CD14-positive monocyte (primary cell): ENCODE measurements around the gene COL4A2. TPM values are rescaled to one million over a fixed set of nuclear protein-coding genes. Genes with fewer than 3 reads are reported as not detected.
A peak's percentile ranks its signal among the peaks of the same experiment; 100 is the strongest.

Source experiments
- DNase-seq, 3 donors: peaks; one replicate each; pipeline ENCODE4 v3.0.0-alpha.2; 2011 to 2022
- H2AFZ ChIP-seq: 2 replicates; pipeline ENCODE4 v1.6.0; 2012; ENCODE audit warnings: mild to moderate bottlenecking, low read depth, low read length, inconsistent platforms; ENCODE audit not compliant: insufficient read depth, poor library complexity, severe bottlenecking
- H3K27ac ChIP-seq, 2 donors: 1 replicate in 1 of 2; 2 replicates in 1 of 2; pipeline ENCODE4 v1.5.1; 2012 to 2013; ENCODE audit warnings: low read length in 2 of 2, control low read depth in 1 of 2, inconsistent platforms in 1 of 2, low read depth in 1 of 2, mild to moderate bottlenecking in 1 of 2
- H3K27me3 ChIP-seq, 2 donors: one replicate each; pipeline versions ENCODE4 v1.6.0 to v1.6.1; 2011 to 2013; ENCODE audit warnings: low read length in 2 of 2; ENCODE audit not compliant: control insufficient read depth in 2 of 2, insufficient read depth in 2 of 2
- H3K36me3 ChIP-seq, 2 donors: replicated peaks in 1 of 2; 1 replicate in 1 of 2; 2 replicates in 1 of 2; pipeline versions ENCODE4 v1.5.1 to v1.6.1; 2012 to 2013; ENCODE audit warnings: low read length in 2 of 2, control low read depth in 1 of 2, inconsistent platforms in 1 of 2, mild to moderate bottlenecking in 1 of 2; ENCODE audit not compliant: insufficient read depth in 2 of 2, control insufficient read depth in 1 of 2
- H3K4me1 ChIP-seq, 2 donors: 1 replicate in 1 of 2; 2 replicates in 1 of 2; pipeline versions ENCODE4 v1.5.1 to v1.6.1; 2012 to 2013; ENCODE audit warnings: low read length in 2 of 2, control low read depth in 1 of 2, inconsistent platforms in 1 of 2, mild to moderate bottlenecking in 1 of 2, moderate library complexity in 1 of 2; ENCODE audit not compliant: insufficient read depth in 2 of 2, control insufficient read depth in 1 of 2
- H3K4me2 ChIP-seq: replicated peaks from 2 replicates; pipeline ENCODE3; 2012; ENCODE audit warnings: low read length, moderate library complexity, mild to moderate bottlenecking; ENCODE audit not compliant: poor library complexity, severe bottlenecking; ENCODE audit errors: extremely low read depth
- H3K4me3 ChIP-seq, 3 experiments: fragments of 200-600 bp in 1 of 3; sonication (generic) in 1 of 3; replicated peaks in 1 of 3; 1 replicate in 2 of 3; 2 replicates in 1 of 3; pipeline ENCODE4 v1.5.1; 2011 to 2013; ENCODE audit warnings: low read length in 3 of 3, mild to moderate bottlenecking in 3 of 3, control low read depth in 2 of 3, low read depth in 2 of 3, inconsistent platforms in 1 of 3, moderate library complexity in 1 of 3
- H3K79me2 ChIP-seq: 2 replicates; pipeline ENCODE4 v1.6.0; 2012; ENCODE audit warnings: mild to moderate bottlenecking, control low read depth, inconsistent platforms, low read length, moderate library complexity; ENCODE audit not compliant: insufficient read depth
- H3K9ac ChIP-seq: 2 replicates; pipeline ENCODE4 v1.6.0; 2017; ENCODE audit warnings: low read length, mild to moderate bottlenecking; ENCODE audit not compliant: insufficient read depth, poor library complexity, severe bottlenecking
- H3K9me3 ChIP-seq, 2 donors: replicated peaks in 1 of 2; 1 replicate in 1 of 2; 2 replicates in 1 of 2; pipeline versions ENCODE4 v1.5.1 to v1.6.1; 2012 to 2013; ENCODE audit warnings: low read length in 2 of 2, control low read depth in 1 of 2; ENCODE audit not compliant: control insufficient read depth in 1 of 2, insufficient read depth in 1 of 2
- H4K20me1 ChIP-seq: 2 replicates; pipeline ENCODE4 v1.6.0; 2012; ENCODE audit warnings: mild to moderate bottlenecking, low read length, control low read depth, moderate library complexity; ENCODE audit not compliant: insufficient read depth
- H3K27ac Mint-ChIP-seq, 7 donors: one replicate each; pipeline ENCODE4 v1.8.0; 2020; ENCODE audit warnings: mild to moderate bottlenecking in 7 of 7, mixed read lengths in 7 of 7, moderate library complexity in 6 of 7, inconsistent platforms in 2 of 7
- H3K27me3 Mint-ChIP-seq, 3 donors: one replicate each; pipeline ENCODE4 v1.8.0; 2021 to 2022; ENCODE audit warnings: low read depth in 3 of 3, mild to moderate bottlenecking in 3 of 3, mixed read lengths in 3 of 3, moderate library complexity in 3 of 3, inconsistent platforms in 1 of 3
- H3K36me3 Mint-ChIP-seq, 2 donors: one replicate each; pipeline ENCODE4 v1.8.0; 2020; ENCODE audit warnings: mixed read lengths in 2 of 2, inconsistent platforms in 1 of 2, mild to moderate bottlenecking in 1 of 2
- H3K4me1 Mint-ChIP-seq: one replicate; pipeline ENCODE4 v1.8.0; 2020; ENCODE audit warnings: mild to moderate bottlenecking, mixed read lengths
- H3K4me3 Mint-ChIP-seq, 2 donors: one replicate each; pipeline ENCODE4 v1.8.0; 2020; ENCODE audit warnings: mild to moderate bottlenecking in 2 of 2, mixed read lengths in 2 of 2, moderate library complexity in 1 of 2
- H3K9me3 Mint-ChIP-seq, 7 donors: one replicate each; pipeline ENCODE4 v1.8.0; 2020 to 2022; ENCODE audit warnings: mixed read lengths in 7 of 7, mild to moderate bottlenecking in 6 of 7, moderate library complexity in 6 of 7, inconsistent platforms in 2 of 7
- WGBS: methylation state at CpG from one replicate; pipeline ENCODE4 v1.1.5; 2013; ENCODE audit warnings: missing lambda C conversion rate; ENCODE audit not compliant: insufficient coverage; 5-methylcytosine and 5-hydroxymethylcytosine counted together
- intact Hi-C, 2 donors: fragments of 100-400 bp; cut with micrococcal nuclease; formaldehyde crosslinking; loops; one replicate each; pipeline versions ENCODE4 v1.15.0 to v1.15.1; 2023
- polyA plus RNA-seq, 3 donors: library from polyadenylated mRNA; depleted of rRNA in 1 of 3; unstranded in 2 of 3; stranded (reverse) in 1 of 3; fragments of 300-500 nt in 2 of 3; fragments of >200 nt in 1 of 3; fragmentation: Illumina TruSeq in 2 of 3; gene quantifications; 1 replicate in 2 of 3; 2 replicates in 1 of 3; pipeline ENCODE4 v1.2.3, GENCODE V29; 2012 to 2021
- TF ChIP-seq, protein P1 (sequence below): fragments of 200-600 bp; IDR thresholded peaks from one replicate; pipeline ENCODE4 v1.8.0; 2022; ENCODE audit warnings: antibody characterized with exemption, mild to moderate bottlenecking

The COL4A2 gene
- polyA plus RNA-seq, 3 donors = not detected

DNA sequence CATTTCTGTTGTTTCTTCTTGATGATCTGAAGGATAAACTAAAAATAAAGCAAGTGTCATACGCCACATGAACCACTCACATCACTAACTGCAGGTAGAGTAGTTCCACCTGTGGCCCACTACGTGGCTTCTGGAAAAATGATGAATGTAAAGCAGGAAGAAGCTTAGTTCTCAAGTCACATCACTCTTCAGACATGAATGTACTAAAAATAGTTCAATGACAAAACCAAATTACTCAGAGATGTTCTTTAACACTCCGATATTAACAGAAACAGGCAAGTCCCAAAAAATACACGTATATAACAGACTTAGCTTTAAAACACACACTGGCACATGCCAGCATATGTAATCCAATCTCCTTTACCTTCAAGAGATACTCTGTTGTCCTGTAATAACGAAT is 232.8 kb downstream of the COL4A2 start:
- peaks cover 40% of the 10 kb centered on the region for H4K20me1 ChIP-seq
- H3K4me3 Mint-ChIP-seq = no peak overlapping the region
- H3K36me3 Mint-ChIP-seq = peaks cover 52 to 58% of the 10 kb centered on the region in 2 donors
- H3K4me2 ChIP-seq = no peak overlapping the region
- H3K4me3 ChIP-seq = no peak overlapping the region
- peaks cover 0 to 5% (median 2%) of the 10 kb centered on the region in 7 donors for H3K9me3 Mint-ChIP-seq
- TF ChIP-seq, protein P1, sequence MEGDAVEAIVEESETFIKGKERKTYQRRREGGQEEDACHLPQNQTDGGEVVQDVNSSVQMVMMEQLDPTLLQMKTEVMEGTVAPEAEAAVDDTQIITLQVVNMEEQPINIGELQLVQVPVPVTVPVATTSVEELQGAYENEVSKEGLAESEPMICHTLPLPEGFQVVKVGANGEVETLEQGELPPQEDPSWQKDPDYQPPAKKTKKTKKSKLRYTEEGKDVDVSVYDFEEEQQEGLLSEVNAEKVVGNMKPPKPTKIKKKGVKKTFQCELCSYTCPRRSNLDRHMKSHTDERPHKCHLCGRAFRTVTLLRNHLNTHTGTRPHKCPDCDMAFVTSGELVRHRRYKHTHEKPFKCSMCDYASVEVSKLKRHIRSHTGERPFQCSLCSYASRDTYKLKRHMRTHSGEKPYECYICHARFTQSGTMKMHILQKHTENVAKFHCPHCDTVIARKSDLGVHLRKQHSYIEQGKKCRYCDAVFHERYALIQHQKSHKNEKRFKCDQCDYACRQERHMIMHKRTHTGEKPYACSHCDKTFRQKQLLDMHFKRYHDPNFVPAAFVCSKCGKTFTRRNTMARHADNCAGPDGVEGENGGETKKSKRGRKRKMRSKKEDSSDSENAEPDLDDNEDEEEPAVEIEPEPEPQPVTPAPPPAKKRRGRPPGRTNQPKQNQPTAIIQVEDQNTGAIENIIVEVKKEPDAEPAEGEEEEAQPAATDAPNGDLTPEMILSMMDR = no peak
- intact Hi-C loops = loop anchor here in 1 of 2 donors (5.0 kb wide), 1 partner anchor 78 kb away; no protein-coding TSS in a partner anchor
- no peaks in the 10 kb centered on the region for H3K27me3 ChIP-seq
- H3K9me3 ChIP-seq = peaks cover 0 to 4% of the 10 kb centered on the region in 2 donors
- peaks cover 84% of the 10 kb centered on the region for H3K79me2 ChIP-seq
- no peak for DNase-seq
- no peak overlapping the region for H3K9ac ChIP-seq
- WGBS = 67% methylated on average over 1 of the region's 5 CpGs
- H3K27me3 Mint-ChIP-seq = no peaks in the 10 kb centered on the region
- H3K4me1 Mint-ChIP-seq = peaks cover 53% of the 10 kb centered on the region
- no peak overlapping the region for H2AFZ ChIP-seq
- H3K4me1 ChIP-seq = peaks cover 36 to 42% of the 10 kb centered on the region in 2 donors
- peak overlapping the region in 3 of 7 donors; percentile 19 to 40 (median 37) for H3K27ac Mint-ChIP-seq
- no peak overlapping the region for H3K27ac ChIP-seq
- H3K36me3 ChIP-seq = peaks cover 2 to 36% of the 10 kb centered on the region in 2 donors

DNA sequence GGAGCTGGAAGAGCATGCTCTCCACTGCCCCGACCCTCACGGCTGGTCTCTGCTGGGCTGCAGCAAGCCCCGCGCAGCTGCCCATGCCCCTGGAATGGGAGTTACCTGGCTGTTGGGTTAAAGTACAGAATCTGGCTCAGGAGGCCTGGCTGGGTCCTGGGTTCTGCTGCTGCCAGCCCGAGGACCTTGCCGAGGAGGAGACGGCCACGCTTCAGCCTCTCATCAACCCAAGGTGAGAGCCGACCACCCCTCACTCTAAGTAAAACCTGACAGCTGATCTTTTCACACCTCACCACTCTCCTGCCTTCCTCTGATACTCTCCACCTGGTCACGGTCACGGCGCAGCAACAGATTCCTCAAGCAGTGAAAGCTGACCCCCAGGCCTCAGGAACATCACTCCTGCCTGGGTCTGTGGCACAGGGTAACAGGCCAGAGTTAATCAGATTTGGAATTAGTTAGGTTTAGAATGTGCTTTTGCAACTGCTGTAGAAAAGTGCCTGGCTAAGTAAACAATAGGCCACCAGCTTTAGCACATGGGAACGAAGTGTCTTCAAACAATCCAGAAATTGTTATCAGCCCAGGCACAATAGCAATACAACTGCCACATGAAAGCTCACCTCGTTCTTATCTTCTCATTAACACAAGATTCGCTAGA is 233.9 kb downstream of the COL4A2 start:
- Histone ChIP-seq H3K27ac (peak overlapping the region in 1 of 2 donors; percentile 11), H3K9ac (no peak overlapping the region), H3K36me3 (peaks cover 2 to 36% of the 10 kb centered on the region in 2 donors), H3K27me3 (no peaks in the 10 kb centered on the region), H3K9me3 (peaks cover 0 to 4% of the 10 kb centered on the region in 2 donors), H3K4me1 (peaks cover 25 to 30% of the 10 kb centered on the region in 2 donors), H3K4me3 (no peak overlapping the region), H4K20me1 (peaks cover 44% of the 10 kb centered on the region), H2AFZ (no peak overlapping the region), H3K4me2 (no peak overlapping the region), H3K79me2 (peaks cover 84% of the 10 kb centered on the region)
- Mint-ChIP-seq H3K36me3 (peaks cover 54 to 57% of the 10 kb centered on the region in 2 donors), H3K4me3 (no peak overlapping the region), H3K27ac (peak overlapping the region in 3 of 7 donors; percentile 30 to 58 (median 31)), H3K4me1 (peaks cover 48% of the 10 kb centered on the region), H3K27me3 (no peaks in the 10 kb centered on the region), H3K9me3 (peaks cover 0 to 6% (median 5%) of the 10 kb centered on the region in 7 donors)
- DNase-seq = no peak
- TF ChIP-seq, protein P1 = no peak
- intact Hi-C loops = no loop called here
- WGBS = 98% methylated on average over 11 of the region's 15 CpGs
